ES-I3 (cell line): Measurements from ENCODE around the gene CERT1.

ENCODE experiments used
- H3K36me3 ChIP-seq: 2 replicates; pipeline ENCODE4 v1.6.1; 2013; ENCODE audit warnings: mild to moderate bottlenecking, low read length, control low read depth, moderate library complexity; ENCODE audit not compliant: insufficient read depth
- H3K4me1 ChIP-seq: 2 replicates; pipeline ENCODE4 v1.6.1; 2013; ENCODE audit warnings: mild to moderate bottlenecking, control low read depth, low read length; ENCODE audit not compliant: insufficient read depth
- H3K9ac ChIP-seq: 2 replicates; pipeline ENCODE4 v1.6.1; 2013; ENCODE audit warnings: low read depth, mild to moderate bottlenecking, low read length, moderate library complexity
- H3K9me3 ChIP-seq: 2 replicates; pipeline ENCODE4 v1.6.1; 2013; ENCODE audit warnings: mild to moderate bottlenecking, low read length, moderate library complexity; ENCODE audit not compliant: control insufficient read depth, insufficient read depth

CERT1 gene

GRCh38 chr5:75375414-75375813 lies 136.0 kb downstream of the CERT1 start:
- H3K9me3 ChIP-seq = no peaks in the 10 kb centered on the region

GRCh38 chr5:75374394-75374814 lies 137.0 kb downstream of the CERT1 start:
- Histone ChIP-seq H3K9me3 (no peaks in the 10 kb centered on the region), H3K9ac (no peak overlapping the region), H3K4me1 (no peaks in the 10 kb centered on the region), H3K36me3 (peaks cover 2% of the 10 kb centered on the region; the same call in 1 of the 2 replicates)

More at GRCh38 chr5:75375414-75375813, 136.0 kb downstream of the CERT1 start:
- peaks cover 2% of the 10 kb centered on the region; the same call in 1 of the 2 replicates for H3K36me3 ChIP-seq
- no peak overlapping the region for H3K9ac ChIP-seq
- H3K4me1 ChIP-seq = no peaks in the 10 kb centered on the region

GRCh38 chr5:75373862-75374261 lies 137.6 kb downstream of the CERT1 start:
- Histone ChIP-seq H3K4me1 (no peaks in the 10 kb centered on the region), H3K36me3 (peaks cover 2% of the 10 kb centered on the region; the same call in 1 of the 2 replicates), H3K9me3 (no peaks in the 10 kb centered on the region), H3K9ac (no peak overlapping the region)

- Histone ChIP-seq H3K4me1 (no peaks in the 10 kb centered on the region), H3K9ac (no peak overlapping the region), H3K36me3 (no peaks in the 10 kb centered on the region; the same call in 1 of the 2 replicates), H3K9me3 (no peaks in the 10 kb centered on the region)
Observed at GRCh38 chr5:75368391-75368790, 143.0 kb downstream of the CERT1 start.

DNA sequence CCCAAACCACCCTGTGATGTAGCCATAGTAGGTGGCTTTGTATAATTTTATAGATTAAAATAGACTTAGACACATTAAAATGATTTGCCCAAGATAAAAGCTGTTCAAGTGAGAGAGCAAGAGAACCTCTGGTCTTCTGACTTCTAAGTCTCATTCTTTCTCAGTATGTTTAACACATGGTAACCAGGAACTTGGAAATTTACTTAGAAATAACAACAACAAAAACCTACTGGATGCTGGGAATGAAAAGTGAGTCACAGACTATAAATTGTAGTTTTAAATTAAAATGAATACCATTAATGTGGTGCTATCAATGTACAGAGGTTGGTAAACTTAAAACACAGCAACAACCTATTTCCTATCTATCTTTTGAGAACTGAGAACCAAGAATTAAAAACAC lies 144.0 kb downstream of the CERT1 start:
- no peak overlapping the region for H3K9ac ChIP-seq
- H3K9me3 ChIP-seq = no peaks in the 10 kb centered on the region
- no peaks in the 10 kb centered on the region; the same call in 1 of the 2 replicates for H3K36me3 ChIP-seq
- H3K4me1 ChIP-seq = peaks cover 6% of the 10 kb centered on the region

DNA sequence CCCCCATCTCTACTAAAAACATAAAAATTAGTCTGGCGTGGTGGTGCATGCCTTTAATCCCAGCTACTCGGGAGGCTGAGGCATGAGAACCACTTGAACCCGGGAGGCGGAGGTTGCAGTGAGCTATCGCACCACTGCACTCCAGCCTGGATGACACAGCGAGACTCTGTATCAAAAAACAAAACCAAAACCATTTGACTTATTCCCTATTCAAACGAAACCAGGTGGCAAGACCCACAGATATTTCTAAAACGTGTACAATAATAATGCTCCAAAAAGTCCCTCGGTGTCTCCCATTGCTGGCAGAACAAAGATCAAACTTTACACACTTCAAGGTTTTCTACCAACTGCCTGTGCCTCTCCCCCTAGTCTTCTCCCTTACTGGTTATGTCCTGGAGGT lies 144.6 kb downstream of the CERT1 start:
- H3K4me1 ChIP-seq = peaks cover 6% of the 10 kb centered on the region
- H3K36me3 ChIP-seq = no peaks in the 10 kb centered on the region; the same call in 1 of the 2 replicates
- H3K9me3 ChIP-seq = no peaks in the 10 kb centered on the region
- no peak overlapping the region for H3K9ac ChIP-seq

DNA sequence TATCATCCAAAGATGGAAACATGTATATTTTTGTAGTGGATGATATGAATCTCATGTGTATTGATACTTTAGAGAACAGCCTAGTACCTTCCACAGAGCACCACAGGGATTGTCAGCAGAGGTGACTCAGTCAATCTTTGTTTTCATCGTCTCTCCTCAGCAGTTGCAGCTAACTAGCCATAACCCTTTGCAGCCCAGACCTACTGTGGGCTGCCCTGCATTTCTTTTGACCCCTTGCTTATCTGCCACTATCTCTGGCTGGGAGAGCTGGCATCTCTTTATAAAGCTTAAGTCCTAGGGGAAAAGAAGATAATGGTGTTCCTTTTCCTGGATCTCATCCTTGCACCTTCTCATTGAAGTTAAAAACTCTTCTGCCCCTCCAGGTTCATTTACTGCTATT lies 145.7 kb downstream of the CERT1 start:
- Histone ChIP-seq H3K36me3 (peaks cover 1% of the 10 kb centered on the region; the same call in 1 of the 2 replicates), H3K9me3 (no peaks in the 10 kb centered on the region), H3K4me1 (peaks cover 6% of the 10 kb centered on the region), H3K9ac (no peak overlapping the region)

DNA sequence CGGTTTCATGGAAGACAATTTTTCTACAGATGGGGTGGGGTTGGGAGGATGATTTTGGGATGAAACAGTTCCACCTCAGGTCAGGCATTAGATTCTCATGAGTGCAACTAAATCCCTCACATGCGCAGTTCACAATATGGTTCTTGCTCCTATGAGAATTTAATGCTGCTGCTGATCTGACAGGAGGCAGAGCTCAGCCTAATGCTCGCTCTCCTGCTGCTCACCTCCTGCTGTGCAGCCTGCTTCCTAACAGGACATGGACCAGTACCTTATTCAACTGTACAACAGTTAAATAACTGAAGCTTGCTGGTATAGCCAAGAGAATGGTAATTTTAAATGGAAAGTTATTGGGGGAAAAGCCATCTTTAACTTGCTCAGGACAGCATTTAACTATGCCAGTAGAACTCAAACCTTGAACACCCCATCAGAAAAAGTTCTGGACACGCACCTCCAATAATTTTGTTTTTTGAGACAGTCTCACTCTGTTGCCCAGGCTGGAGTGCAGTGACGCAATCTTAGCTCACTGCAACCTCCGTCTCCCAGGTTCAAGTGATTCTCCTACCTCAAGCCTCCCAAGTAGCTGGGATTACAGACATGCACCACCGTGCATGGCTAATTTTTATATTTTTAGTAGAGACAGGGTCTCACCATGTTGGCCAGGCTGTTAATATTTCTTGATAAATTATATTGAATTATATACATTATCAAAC lies 146.7 kb downstream of the CERT1 start:
- peaks cover 6% of the 10 kb centered on the region for H3K4me1 ChIP-seq
- H3K9me3 ChIP-seq = no peaks in the 10 kb centered on the region
- peaks cover 11% of the 10 kb centered on the region for H3K36me3 ChIP-seq
- H3K9ac ChIP-seq = no peak overlapping the region

DNA sequence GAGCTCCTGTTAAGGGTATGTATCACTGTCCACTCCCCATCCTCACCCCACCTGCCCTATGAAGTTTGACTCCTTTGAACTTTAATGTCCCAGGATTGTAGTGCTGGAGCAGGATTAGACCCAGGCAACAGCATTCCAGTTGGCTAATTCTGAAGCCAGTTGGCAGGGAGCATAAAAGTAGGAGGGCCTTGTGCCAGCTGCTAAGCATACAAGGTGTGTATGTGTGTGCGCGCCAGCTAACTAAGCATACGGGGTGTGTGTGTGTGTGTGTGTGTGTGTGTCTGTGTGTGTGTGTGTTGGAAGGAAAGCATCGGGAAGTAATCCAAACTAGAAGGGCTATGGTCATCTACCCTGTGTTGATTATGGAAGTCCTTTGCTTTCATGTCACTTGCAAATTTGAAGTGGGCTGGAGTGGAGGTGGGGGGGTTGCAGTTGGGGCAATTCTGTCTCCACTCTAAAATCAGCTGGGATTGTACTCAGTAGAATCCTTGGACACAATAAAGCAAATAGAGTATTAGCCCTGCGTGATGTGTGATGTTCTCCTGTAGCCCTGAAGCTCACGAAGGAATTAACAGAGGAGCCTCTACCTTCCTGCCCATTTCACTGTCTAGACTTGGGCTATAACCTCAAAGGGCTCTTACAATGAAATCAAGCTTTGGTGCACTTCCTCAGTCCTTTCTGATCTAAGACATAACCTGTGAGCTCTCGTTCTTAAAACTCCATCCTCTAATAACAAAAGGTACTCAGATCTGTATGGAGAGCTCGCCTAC lies 147.5 kb downstream of the CERT1 start:
- Histone ChIP-seq H3K9ac (no peak overlapping the region), H3K36me3 (peaks cover 18% of the 10 kb centered on the region), H3K4me1 (peaks cover 6% of the 10 kb centered on the region), H3K9me3 (no peaks in the 10 kb centered on the region)

- H3K9ac ChIP-seq = no peak overlapping the region
- H3K9me3 ChIP-seq = no peaks in the 10 kb centered on the region
- H3K36me3 ChIP-seq = peaks cover 21% of the 10 kb centered on the region
- peaks cover 6% of the 10 kb centered on the region for H3K4me1 ChIP-seq
Observed at GRCh38 chr5:75363111-75363510, 148.3 kb downstream of the CERT1 start.

- no peak overlapping the region for H3K9ac ChIP-seq
- no peaks in the 10 kb centered on the region for H3K9me3 ChIP-seq
- H3K4me1 ChIP-seq = peaks cover 6% of the 10 kb centered on the region
- peaks cover 22% of the 10 kb centered on the region for H3K36me3 ChIP-seq
Observed at GRCh38 chr5:75362474-75362975, 148.9 kb downstream of the CERT1 start.

GRCh38 chr5:75361310-75361709 lies 150.1 kb downstream of the CERT1 start:
- no peak overlapping the region for H3K9ac ChIP-seq
- H3K9me3 ChIP-seq = no peaks in the 10 kb centered on the region
- H3K36me3 ChIP-seq = peaks cover 31% of the 10 kb centered on the region
- H3K4me1 ChIP-seq = peaks cover 6% of the 10 kb centered on the region

- no peaks in the 10 kb centered on the region for H3K9me3 ChIP-seq
- peaks cover 35% of the 10 kb centered on the region for H3K36me3 ChIP-seq
- peaks cover 5% of the 10 kb centered on the region for H3K4me1 ChIP-seq
- no peak overlapping the region for H3K9ac ChIP-seq
Observed at GRCh38 chr5:75358117-75358516, 153.3 kb downstream of the CERT1 start.

GRCh38 chr5:75356719-75357118 lies 154.7 kb downstream of the CERT1 start:
- no peaks in the 10 kb centered on the region for H3K4me1 ChIP-seq
- no peak overlapping the region for H3K9ac ChIP-seq
- H3K9me3 ChIP-seq = no peaks in the 10 kb centered on the region
- peaks cover 35% of the 10 kb centered on the region for H3K36me3 ChIP-seq

- no peaks in the 10 kb centered on the region for H3K9me3 ChIP-seq
Observed at GRCh38 chr5:75355236-75355635, 156.2 kb downstream of the CERT1 start.

More at GRCh38 chr5:75355236-75355635, 156.2 kb downstream of the CERT1 start:
- H3K4me1 ChIP-seq = no peaks in the 10 kb centered on the region
- H3K36me3 ChIP-seq = peaks cover 44% of the 10 kb centered on the region
- H3K9ac ChIP-seq = no peak overlapping the region
